NCI-H345 treated with DMSO at 0.1 percent for 48 hours (cell line): Measurements from ENCODE around the gene RER1.

ENCODE experiments used
- DNase-seq: peaks from one replicate; lab custom pipeline; 2025; ENCODE audit not compliant: unreplicated experiment; lab: John Stamatoyannopoulos, UW

RER1 gene

DNA sequence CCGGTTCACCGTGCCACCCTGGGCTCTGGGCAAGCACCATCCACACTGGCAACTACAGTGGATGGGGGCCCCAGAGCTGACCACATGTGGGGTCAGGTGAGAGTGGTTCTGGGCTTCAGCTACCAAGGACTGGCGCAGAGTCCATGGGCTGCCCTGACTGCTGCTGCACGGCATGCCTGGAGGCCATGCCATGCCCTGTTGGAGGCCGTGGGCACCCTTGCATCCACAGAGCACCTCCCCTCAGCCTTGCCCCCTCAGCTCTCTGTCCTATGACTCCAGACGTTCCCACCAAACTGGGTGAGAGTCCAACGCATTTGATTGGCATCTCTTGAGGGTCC lies 15.7 kb upstream of the RER1 start:
- DNase-seq = no peak

GRCh38 chr1:2376261-2376741 lies 15.3 kb upstream of the RER1 start:
- DNase-seq = no peak

DNA sequence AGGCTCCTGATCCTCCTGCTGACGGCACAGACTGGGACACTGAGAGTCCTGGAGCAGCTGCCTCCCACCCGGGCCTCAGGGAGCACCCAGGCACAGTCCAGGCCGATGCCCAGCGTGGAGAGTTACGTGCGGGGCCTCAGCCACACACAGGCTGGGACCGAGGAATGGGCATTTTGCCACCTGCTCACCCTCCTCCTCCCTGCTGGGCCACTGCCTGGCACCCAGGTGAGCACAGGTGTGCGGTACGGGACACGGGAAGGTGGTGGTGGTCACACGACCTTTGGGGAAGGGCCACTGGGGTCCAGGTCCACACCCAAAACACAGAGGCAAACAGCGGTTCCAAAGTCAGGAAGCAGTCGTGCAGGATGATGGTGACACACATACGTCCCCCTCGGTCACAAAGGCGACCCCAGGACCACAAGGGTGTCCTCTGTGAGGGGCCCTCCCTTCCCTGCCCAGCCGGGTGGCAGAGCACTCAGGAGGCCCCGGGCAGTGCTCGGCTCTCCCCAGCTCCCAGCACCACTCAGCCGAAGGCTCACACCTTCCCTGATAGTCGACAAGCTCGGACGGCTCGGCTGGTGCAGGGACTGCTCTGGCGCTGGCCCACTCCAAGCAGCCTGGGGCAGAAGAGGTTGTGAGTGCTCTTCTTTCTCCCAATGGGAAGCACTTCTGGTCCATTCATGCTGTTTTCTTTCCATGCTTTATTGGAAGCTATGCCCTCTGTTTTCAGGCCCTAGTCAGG lies 14.5 kb upstream of the RER1 start:
- DNase-seq = no peak

- DNase-seq = no peak
These were observed 13.7 kb upstream of the RER1 start for GRCh38 chr1:2377751-2378440.

DNA sequence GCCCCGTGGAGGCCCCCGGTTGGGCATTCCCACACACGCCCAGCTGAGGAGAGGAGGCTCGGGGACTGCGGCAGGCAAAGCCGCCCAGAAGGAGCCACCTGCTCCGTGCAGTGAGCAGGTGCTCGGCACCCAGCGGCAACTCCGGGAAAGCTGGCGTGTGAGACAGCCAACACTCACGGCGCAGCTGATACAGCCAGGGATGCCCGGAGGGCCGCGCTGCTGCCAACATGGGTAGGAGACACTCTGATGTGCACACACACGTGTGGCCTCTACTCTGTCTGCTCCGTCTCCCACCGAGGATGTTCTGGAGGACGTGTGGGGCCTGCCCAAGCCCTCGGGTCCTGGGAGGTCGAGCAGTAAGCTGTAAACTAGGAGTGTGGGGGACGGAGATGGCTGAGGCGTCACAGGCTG lies 13.2 kb upstream of the RER1 start:
- no peak for DNase-seq

DNA sequence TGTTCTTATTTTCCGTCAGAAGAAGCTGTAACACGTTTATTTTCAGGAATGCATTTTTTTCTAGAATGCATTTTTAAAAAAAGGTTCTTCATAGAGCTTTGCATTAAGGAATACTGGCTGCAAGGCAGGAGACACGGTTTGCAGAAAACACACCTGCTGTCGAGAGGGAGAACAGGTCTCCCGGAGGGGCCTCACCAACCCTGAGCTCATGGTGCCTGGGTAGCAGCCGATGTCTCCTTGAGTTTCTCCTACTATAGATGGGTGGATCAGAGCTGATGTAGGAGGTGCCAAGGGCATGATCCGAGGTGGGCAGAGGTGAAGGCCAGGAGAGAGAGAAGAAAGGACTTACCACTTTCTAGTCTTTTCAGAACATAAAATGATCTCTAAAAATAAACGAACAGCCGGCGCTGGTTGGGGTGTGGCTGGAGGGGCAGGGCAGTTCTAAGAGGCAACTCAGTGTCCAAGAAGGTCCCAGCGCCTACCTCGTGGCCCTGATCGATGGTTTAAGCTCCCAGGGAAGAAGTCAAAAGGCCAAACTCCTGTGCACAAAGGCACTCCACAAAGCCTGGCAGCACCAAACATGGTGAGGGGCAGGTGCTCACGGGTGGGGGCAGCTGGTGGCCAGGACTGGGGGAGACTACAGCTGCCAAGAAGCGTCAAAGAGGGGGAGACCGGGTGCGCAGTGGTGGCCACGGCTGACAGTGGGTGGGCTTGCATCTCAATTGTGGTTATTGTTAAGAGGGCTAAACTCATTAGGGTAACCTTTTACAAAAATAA lies 12.5 kb upstream of the RER1 start:
- DNase-seq = no peak

DNA sequence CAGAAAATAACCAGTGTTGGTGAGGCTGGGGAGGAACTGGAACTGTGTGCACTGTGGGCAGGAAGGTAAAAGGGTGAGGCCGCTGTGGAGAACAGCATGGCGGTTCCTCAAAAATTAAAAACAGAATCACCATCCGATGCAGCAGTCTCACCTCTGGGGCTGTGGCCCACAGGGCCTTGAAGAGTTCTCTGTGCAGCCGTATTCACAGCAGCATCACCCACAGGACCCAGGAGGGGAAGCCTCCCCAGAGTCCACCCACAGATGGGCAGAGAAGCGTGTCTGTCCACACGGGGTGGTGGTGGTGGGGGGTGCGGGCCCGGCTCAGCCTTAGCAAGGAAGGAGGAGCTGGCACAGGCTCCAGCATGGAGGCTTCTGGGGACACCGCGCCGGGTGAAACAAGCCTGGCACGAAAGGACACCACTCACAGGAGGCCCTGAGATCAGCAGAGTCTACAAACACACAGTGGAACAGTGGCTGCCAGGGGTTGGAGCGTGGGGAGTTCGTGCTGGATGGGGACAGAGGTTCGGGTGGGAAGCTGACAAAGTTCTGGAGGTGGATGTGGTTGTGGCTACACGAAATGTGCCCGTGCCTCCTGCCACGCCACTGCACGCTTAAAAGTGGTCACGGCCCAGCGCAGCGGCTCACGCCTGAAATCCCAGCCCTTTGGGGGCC lies 11.8 kb upstream of the RER1 start:
- DNase-seq = no peak

GRCh38 chr1:2380816-2381591 lies 10.6 kb upstream of the RER1 start:
- DNase-seq = no peak

DNA sequence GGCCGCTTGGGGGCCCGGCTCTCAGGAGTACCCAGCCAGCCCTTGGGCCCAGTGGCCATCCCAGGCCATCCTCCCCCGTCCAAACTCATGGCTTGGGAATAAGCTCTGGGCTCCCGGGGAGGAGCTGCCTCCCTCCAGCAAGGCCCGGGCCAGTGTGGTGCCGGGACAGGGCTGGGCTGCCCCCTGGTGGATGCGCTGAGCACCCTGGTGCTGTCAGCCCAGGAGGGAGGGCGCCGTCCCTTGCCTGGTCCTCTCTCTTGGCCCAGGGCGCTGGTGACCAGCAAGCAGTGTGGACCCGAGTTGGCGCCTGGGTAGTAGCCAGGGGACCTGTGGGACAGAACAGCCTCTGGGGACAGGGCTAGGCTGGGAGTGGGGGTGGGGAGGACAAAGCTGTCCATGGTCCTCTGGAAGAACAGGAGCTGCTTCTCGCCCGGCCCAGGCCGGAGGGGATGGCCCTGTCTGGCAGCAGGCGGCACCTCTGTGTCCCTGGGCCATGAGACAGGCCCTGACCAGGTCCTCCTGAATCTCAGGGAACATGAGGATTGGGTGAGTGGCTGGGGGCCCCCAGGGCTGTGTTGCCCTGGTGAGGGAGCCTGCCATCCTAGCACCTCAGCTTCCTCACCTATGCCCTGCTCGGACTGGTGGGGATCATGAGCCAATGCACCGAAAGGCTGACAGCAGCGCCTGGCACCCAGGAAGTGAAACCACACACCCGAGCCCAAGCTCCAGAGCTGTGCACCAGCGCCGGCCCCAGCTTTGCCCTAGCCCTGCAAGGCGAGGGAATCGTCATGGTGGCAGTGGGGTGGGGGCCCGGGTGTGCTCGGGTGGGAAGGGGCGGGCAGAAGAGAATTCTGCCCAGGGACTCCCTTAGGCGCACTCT lies 9.7 kb upstream of the RER1 start:
- no peak for DNase-seq

DNA sequence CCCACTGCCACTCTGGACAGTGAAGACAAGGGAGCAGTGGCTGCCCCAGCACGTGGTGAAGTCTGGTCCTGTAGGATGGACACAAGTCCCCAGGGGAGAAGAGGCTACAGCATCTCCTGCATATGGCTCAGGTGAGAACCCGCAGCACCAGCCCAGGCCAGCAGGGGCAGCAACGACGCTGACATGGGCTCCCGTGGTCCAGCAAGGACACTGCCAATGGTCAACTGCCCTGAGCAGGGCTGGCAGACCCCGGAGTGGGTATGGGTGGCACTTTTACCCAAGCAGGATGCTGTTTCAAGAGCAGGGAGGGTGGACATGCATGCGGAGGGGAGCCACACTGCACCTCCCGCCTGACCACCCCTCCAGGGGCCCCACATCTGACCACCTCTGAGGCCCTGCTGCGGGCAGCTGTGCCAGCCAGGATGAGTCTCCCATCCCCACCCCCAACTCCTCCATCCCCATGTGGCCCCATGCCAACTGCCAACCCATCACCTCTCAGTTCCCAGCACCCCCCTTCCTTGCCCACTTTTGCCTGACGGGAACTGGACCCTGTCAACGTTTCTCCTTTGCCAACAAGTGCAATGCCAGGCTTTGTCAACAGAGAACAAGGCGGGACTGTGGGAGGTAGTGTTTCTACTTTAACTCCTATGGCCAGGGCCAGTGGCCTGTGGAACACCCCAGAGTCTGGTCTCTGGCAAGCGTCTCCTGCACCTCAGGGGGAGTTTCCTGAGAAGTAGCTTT lies 8.8 kb upstream of the RER1 start:
- DNase-seq = no peak

DNA sequence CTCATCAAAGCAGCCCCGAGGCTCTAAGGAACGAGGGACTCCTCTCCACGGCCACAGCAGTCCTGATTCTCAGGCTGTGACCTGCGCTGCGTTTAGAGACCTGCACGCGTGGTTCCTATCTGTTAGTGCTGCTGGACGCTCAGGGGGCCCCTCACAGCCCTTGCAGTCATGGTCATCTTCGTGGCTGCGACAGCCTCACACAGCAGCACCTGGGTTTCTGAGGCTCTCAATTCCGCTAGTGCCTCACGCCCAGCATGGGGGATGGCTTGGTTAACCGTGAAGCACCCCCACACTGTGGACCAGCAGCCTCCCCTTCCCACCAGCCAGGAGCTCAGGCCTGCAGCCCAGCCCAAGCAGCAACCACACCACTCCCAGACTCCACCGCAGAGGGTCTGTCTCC lies 8.1 kb upstream of the RER1 start:
- no peak for DNase-seq

GRCh38 chr1:2384130-2384860 lies 7.3 kb upstream of the RER1 start:
- DNase-seq = no peak

DNA sequence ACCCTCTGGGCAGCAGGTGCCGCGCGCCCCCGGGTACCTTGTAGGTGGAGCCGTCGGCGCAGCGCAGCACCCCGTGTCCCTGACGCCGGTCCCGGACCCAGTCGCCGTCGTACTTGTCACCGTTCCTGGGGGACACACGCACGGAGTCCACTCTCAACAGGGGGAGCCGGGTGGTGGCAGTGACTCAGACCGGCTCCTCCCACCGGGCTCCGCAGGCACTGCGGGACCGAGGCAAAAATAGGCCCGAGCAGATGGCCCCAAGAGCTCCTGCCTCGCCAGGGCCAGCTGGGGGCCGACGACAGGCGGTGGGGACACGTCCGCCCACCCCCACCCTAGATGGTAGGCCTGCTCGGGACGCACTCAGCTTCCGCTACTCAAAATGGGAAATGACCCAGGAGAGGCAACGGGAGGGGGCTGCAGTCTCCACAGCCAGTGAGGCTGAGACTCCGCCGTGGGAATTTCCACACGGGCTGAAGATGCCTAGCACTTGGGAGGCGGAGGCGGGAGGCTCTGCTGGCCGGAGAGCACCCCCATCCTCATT lies 6.6 kb upstream of the RER1 start:
- DNase-seq = no peak

- no peak for DNase-seq
These were observed 5.9 kb upstream of the RER1 start for GRCh38 chr1:2385606-2386280.

DNA sequence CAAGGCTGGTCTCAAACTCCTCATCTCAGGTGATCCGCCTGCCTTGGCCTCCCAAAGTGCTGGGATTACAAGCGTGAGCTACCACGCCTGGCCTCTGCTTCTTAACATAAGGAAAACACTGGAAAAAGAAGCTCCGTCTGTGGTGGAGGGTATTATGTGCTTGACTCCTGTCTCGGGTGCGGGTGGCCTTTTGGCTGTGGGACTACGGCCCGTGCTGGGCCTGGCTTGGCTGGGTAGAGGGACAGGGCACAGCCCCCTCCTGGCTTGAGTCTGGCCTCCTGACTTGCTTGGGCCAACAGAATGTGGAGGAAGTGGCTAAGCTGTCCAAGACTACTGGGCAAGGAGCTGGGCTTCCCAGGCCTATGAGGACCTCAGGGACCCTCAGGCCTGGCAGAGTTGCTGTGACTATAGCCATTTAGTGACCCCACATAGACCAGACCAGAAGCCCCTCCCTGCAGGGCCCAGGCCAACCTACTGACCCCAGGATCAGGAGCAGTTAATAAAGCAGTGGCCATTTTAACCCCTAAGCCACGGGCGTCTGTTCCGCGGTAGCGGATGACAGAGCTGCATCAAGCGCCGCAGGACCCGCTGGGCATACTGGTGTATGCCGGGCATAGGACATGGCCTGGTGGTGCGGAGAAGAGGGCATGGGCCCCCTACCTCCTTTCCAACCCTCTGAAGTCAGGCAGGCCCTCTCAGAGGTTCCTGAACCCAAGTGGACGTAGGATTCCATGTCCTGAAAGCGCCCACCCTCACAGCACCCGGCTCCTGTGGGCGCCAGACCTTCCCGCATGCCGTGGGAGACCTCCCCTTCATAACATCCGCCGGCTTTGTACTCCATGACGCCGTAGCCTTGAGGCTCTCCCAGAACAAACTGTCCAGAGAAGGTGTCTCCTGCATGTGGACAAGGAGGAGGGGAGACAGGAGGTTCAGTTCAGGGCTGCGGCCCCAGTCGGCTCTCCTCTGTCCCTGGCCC lies 4.7 kb upstream of the RER1 start:
- no peak for DNase-seq
